Measurements from ENCODE around the gene HS3ST5.

HS3ST5 gene, protein sequence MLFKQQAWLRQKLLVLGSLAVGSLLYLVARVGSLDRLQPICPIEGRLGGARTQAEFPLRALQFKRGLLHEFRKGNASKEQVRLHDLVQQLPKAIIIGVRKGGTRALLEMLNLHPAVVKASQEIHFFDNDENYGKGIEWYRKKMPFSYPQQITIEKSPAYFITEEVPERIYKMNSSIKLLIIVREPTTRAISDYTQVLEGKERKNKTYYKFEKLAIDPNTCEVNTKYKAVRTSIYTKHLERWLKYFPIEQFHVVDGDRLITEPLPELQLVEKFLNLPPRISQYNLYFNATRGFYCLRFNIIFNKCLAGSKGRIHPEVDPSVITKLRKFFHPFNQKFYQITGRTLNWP

DNA sequence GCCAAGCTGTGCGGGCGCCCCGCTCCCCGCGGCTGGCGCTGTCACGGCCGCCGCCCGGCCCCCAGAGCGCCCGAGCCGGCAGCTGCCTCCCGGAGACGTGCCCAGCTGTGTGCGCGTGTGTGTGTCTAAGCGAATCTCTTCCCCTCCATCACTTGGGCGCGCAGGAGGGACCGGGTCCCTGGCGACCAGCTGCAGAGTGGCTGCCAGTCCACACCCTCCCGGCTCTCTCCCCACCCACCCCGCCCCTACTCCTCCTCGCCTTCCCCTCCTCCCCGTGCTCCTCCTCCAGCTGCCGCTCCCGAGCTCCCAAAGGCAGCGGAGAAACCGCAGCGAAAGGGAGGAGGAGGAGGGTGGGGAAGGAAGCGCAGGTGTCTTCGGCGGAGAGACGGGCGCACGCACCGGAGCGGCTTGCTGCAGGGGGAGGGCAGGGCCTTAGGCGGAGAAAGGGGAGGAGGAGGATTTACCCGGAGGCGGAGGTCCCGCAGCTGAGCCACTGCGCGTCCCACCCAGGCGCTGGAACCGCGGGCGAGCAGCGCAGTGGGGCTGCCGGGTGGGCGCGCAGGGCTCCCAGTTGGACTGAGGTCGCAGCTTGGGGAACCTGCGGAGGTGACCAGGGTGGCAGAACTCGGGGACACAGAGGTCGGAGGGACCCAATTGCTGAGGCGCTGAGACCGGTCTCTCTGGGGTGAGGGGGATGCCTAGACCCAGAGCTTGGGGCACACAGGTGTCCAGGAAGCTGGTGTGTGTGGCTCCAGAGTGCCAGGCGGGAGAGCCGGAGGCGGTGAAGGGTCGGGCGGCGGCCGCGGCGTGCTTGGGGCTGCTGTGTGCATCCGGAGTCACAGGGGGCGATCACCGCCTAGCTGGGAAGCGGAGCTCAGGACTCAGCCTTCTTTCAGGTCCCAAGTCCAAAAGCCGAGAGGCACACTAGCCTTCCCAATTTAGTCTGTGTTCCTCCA, at the start of gene HS3ST5:
HS3ST5 (minus strand) TSS at position 198 of the 956 bp plus-strand sequence. CDS start 280,178 bp downstream, outside the sequence.
- peak; percentile 14 for DNase-seq (ENCODE audit: low read depth)

DNA sequence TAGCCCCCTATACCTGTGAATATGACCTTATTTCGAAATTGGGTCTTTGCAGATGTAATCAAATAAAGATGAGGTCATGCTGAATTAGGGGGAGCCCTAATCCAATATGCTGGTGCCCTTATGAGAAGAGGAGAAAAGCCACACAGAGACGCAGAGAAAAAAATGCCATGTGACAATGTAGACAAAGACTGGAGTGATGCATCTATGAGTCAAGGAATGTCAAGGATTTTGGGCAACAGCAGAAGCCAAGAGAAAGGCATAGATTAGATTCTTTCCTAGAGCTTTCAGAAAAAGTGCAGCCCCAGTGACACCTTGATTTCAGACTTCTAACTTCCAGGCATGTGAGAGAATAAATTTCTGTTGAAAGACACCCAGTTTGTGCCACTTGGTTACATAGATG, 47.4 kb upstream of the HS3ST5 start:
- no peak for DNase-seq (ENCODE audit: low read depth)

DNA sequence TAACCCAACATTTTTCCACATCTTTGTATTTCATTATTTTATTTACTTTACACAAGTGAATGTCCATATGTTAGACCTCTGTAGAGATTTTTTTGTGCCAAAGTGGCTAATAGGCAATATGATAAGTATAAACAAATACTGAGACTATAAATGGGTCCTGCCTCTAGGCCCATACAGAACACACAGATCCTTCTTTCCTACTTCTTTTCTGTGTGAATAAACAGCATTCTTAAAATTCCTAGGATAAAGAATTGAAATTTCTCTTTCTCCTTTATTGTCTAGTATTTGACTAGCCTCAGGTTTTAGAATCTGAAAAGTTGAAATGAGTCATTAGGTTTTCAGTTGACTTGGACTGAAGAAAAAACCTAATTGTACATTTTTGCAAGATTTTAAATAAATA, 46.3 kb upstream of the HS3ST5 start:
- DNase-seq (ENCODE audit: low read depth): no peak

DNA sequence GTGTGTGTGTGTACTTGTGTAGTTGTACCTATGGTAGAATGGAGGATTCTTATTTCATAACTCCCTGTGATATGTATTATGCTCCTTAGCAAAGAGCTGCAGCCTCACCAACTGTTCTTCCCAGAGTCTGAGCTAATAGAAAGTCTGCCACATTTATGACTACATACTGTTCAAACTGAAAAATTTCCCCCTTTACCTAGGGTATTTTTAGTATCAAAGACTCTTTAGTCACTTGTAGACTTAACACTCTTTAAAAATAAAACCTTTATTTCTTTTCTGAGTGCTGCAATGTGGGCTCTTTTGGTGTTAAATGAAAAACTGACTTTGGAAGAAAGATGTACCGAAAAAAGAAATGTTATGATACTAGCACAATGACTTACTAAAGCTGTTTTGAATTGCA, 39.6 kb upstream of the HS3ST5 start:
- no peak for DNase-seq (ENCODE audit: low read depth)

DNA sequence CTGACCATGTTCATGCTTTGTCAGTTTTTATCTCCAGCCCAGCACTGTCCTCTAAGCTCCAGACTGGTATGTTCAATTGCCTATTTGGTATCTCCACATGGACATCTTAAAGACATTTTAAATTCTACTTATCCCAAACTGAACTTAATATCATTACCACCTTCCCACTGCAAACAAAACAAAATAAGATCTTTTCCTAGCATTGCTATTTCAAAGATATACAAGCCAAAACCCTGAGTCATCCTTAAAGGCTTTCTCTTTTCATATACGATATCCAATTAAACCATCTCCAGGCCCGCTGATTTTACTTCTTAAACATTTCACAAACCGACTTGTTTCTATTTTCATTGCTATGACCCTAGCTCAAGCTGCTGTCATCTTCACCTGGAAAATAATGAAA, 35.1 kb upstream of the HS3ST5 start:
- DNase-seq (ENCODE audit: low read depth): no peak

DNA sequence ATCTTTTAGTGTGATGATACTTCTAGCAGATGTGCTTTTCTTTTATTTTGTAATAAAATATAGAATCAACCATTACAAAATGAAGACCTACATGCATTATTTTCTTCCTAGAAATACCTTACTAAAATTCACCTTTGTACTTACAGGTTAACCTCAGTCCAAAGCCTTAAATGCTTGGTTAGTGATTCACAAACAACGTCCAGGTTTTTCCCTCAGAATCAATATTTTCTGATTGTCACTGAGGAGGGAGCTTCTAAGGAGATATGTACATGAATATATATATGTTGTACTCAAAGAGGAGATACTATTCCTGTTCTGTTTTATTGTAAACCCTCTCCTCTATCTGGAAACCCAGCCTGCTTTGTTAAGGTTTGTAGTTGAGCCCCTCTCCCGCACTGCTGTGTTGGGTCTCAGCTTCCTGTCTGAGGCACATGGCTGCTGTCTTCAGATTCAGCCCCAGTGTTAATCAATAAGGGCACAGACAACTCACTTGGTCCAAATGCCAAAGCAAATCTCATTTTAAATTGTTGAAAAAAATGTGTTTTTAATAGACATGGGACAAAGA, 33.9 kb upstream of the HS3ST5 start:
- no peak for DNase-seq (ENCODE audit: low read depth)

DNA sequence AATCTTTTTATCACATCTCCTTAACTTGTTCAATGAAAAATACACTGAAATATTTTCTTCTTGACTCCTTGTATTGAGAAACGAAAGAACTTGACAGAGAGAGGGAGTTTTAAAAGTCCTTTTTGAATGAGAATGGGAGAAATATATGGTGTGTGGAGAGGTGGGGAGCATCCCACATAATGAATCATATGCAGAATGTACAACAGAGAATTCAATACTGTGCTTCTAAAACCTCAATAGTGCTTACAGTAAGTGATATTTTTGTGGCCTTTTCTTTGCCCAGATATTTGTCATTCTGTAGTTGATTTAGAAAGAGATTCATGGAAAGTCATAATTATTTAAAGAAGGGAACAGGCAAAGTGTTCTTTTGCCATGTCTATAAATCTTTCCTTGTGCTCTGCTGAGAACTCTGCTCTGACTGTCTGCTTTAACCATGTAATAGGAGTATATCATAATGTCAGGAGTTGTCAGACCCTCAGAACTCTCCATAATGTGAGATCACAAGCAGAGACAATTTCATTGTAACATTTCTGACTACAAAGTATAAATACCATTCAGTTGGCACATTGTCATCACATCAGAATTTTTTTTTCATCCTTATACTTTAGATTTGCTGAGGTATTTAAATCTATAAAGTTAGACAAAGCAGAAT, 32.8 kb upstream of the HS3ST5 start:
- no peak for DNase-seq (ENCODE audit: low read depth)

DNA sequence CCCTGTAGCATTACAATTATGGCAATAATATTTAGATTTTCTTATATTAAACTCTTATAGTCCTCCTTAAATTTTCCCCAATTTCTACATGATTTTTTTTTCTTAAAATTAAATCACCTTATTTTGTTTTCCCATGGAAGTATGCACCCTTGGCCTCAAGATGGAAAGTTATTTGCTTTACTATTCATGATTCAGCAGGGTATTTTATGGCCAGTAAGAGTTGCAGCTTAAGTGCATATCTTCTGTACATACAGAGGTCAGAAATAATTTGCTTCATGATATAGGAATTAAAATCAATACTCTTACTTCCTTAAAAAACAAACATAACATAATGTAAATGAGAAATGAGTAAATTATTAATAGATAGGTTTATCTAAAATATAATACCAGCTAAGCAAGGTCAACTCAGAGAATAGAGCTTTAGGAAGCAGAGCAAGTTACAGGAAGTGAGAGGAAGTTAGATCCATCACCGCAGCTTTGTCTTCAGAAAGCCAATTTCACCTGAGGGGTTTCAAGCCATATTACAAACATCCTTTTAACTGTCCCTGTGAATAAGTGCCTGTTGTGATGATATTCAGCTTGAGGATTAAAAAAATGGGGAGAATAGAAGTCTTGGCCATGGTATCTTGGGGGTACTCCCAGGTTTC, 24.6 kb upstream of the HS3ST5 start:
- DNase-seq (ENCODE audit: low read depth): no peak

DNA sequence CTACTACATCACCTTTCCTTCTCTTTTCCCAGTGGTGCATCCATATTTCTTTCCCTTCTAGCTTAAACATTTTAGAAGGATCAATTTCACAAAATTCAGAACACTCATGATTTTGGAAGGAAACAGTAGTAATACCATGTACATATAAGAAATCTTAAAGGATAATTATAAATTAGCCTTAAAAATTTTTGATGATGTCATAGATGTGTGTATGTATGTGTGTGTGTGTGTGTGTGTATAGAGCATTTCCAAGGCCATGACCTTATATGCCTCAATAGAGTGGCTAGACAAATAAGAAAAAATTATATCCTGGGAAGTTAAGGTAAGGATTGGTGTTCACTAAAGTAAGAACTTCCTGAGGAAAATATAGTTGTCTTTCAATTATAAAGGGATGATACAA, 24.1 kb upstream of the HS3ST5 start:
- no peak for DNase-seq (ENCODE audit: low read depth)

DNA sequence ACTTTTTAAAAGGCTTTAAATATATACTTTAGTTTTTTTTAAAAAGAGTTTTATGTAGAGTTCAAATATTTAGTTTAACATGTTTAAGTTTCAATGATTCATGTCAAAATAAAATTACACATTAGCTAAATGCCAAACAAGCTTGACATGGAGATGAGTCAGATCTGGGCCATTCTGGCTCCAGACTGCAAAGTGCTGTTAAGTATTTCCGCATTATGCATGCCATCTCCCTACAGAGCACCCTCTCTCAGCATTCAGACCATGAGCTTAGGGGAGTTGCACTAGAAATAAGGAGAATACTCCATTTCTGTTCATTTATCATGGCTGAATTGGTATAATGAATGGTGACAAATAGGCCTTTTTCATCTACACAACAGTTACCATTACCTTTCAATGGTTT, 21.5 kb upstream of the HS3ST5 start:
- peak; percentile 63 for DNase-seq (ENCODE audit: low read depth)

DNA sequence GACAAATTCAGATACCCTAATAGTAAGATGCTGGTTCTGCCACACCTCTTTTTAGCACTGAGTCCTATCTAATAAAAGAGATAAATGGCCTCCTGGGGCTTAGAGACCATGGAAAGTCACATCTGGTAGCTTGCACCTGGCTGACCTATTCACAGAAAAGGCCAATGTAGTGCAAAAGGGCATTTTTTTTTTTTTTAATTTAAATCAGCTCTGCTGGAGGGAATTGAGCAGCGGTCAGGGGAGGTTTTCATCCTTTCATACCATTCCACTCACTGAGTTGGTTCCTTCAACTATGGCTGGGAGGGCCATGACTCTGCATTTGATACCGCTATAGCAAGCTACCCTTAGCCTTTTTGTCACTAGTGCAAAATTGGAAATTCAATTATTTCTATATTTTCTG, 20.1 kb upstream of the HS3ST5 start:
- DNase-seq (ENCODE audit: low read depth): no peak

DNA sequence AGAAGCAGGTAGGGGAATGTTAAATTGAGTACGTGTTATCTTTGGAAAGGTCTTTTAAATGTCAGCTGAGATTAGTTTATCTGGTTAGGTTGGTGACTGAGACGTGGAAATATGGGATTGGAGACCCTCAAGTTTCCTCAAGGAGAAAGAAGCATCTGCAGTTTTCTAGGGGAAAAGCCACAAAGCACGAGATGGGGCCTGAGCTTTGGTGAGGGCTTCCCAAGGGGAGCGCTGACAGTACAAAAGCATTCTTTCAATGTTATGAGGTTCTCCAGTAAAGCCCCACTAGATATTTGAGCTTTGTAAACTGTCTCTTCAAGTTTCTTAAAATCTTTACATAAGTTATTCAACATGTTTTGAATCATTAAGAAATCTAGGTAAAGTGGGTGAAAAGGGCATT, 19.6 kb upstream of the HS3ST5 start:
- no peak for DNase-seq (ENCODE audit: low read depth)

DNA sequence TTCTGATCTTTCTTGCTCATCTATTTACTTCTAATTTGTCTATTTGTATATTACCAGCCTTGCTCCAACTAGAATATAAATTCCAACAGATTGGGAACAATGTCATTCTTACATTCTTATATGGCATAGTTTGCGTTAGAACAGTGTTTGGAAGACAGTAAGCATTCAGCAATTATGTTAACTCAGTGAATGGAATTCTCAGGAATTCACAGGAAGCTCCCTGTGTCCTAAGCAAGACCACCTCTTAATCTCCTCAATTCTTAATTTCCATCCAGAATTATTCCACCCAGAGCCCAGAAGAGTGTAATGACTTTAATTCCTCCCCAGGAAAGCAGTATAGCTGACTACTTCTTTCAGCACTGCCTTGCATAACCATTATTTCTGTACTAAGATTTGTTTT, 18.2 kb upstream of the HS3ST5 start:
- no peak for DNase-seq (ENCODE audit: low read depth)

DNA sequence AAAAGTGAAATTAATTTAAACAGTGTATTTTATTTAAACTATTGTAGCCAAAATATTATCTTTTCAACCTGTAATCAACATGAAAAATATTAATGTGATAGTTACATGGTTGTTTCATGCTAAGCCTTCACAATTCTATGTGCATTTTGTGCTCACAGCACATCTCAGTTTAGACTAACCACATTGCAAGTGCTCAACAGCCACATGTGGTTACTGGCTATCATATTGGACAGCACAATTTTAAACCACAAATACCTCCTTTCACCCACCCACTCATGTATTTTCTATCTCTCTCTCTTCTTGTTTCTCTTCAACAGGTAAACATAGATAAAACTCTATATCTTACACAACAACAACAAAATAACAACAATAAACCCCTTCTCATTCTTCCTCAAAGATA, 12.5 kb upstream of the HS3ST5 start:
- no peak for DNase-seq (ENCODE audit: low read depth)

DNA sequence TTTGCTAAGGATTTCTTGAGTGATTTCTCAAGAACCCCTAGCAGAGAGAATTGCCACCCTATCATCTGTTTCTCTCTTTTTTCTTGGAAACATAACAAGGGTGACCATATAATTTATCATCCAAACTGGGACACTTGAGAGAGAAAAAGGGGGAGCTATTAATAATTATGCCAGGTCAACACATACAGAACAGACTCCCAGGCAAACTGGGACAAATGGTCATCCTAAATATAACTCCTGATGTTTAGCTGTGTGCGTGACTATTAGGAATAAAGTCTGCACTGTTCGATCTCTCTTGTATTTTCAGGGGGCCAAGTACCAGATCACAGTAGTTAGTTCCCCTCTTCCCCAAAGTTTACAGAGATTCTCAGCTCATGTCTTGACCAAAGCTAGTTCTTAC, 11.7 kb upstream of the HS3ST5 start:
- DNase-seq (ENCODE audit: low read depth): no peak

DNA sequence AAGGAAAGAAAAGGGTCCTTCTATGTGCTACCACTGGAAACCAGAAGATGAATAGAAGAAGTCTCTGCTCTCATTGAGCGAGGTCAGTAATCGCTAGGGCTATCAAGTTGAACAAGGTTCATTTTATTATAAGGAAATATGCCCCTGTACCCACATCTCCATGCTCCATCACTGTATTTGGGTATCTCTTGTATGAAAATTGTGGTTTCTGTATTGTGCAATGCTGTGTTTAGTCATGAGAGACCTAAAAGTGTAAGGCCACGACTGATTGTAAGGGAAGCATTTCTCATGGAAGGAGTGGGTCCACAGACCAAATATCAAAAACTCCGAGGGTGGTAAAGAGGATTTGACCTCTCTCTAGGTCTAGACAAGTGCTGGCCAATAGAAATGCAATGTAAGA, 3.6 kb upstream of the HS3ST5 start:
- no peak for DNase-seq (ENCODE audit: low read depth)

DNA sequence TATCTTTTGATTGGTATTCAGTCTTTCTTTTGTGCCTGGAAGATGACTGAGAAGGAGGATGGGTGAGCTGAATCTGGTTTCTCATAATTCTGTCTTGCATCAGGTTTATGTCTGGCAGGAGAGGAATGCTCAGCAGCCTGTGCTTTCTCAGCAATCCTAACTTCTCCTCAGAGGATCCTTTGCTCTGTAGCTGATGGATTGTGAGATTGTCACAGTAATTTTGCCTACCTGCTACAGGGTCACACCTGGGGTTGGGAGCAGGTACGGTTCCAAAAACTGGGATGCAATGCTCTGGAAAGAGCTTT, 2.1 kb upstream of the HS3ST5 start:
- no peak for DNase-seq (ENCODE audit: low read depth)

DNA sequence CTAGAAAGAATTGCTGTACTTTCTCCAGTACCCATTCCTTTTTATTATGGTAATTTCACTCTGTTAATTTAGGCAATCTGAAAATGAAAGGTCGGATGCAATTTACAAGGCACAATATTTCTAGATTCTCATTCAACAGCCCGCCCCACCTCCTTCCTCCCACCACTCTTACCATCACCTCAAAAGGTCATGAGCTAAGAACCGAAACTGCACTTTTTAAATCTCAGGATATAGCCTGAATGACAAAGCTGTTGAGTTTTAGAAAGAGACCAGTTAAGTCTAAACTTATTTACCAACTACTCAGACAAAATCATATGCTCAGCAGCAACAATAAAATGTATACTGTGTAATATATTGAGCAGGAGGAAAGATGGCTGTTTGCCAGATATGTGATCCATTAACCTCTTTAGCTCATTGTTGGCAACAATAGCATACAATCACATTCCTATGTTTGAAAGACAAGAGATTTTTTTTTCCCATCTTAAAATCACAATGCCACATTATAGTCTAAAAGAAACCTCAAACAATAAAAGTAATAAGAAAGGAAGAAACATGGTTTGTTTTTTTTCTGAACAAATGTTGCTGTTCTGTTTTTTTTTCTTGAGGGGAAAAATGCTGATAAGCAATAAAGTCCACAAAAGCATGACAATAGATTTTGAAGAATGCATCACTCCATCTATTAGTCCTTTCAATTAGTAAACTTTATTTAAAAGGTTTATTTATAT, 1.6 kb upstream of the HS3ST5 start:
- no peak for DNase-seq (ENCODE audit: low read depth)

DNA sequence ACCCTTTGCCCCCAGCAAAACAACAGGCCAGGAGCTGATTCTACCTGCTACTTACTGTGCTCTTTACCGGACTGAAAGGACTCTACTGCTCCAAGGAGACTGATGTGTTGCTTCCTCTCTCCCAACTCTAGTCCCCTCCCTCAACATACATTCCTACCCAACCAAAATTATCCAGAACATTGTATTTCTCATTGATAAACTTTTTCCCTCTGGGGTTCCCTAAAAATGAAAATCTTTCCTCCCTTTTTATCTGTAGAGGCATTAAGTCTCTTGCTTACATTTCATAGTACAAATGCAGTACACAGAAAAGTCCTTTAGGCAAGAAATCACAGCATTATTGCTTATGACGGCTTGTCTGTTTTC, 940 bp upstream of the HS3ST5 start:
- no peak for DNase-seq (ENCODE audit: low read depth)

DNA sequence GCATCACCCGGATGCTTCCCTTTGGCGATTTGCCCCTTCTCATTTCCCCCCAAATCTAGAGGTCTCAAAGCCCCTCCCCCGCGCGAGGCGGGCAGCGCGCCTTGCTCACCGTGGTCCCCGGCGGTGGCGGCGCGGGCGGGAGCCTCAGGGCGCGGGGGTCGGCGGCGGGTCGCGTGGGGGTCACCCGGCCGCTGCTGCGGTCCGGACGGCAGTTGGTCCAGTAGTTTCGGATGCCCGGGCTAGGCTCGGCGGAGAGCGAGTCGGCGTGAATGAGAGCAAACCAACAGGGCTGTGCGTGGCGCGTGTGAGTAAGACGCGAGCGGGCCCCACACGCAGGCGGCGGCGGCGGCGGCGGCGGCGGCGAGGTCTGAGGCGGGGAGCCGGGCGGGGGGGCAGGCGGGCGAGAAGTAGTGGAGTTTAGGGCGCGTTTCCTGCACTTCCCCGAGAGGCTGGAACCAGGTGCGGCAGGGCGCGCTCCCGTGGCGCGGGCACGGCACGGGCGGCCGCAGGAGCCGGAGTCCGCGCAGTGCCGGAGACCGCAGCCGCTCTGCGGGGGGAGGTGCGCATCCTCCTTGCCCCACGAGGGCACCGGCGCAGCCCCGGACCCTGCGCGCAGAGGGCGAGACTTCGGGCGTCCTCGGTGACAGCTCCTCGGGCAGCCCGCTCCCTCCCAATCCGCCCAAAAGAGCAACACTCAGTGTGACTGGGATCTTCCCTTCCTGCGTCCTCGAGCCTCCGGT, 567 bp downstream of the HS3ST5 start:
- no peak for DNase-seq (ENCODE audit: low read depth)

DNA sequence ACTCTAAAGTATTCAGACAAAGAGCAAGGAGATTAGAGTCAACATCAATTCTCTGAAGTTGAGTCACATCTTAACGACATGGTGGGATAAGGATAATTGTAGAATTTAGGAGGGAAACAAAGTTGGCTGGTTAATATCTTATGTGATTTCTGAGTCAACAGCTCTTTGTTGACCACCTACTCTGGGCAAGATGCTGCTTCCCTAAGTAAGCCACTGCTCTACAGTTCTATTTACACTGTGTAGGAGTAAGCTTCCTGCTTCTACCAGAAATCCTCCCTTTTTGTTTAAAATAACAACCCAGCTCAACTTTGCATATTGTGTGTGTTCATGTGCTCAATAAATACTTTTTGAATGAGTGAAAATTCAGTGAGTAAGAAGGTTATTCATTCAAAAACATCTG, 3.1 kb downstream of the HS3ST5 start:
- peak; percentile 10 for DNase-seq (ENCODE audit: low read depth)
